GM10266 (cell line): ENCODE measurements around the gene CAVIN2.

Source experiments
- DNase-seq: peaks from one replicate; pipeline ENCODE4 v3.0.0; 2012; ENCODE audit errors: extremely low spot score
- TF ChIP-seq, protein P1 (sequence below): IDR thresholded peaks from 2 replicates; pipeline ENCODE4 v1.5.1; 2012; ENCODE audit warnings: mild to moderate bottlenecking, low read depth; ENCODE audit not compliant: control insufficient read depth, insufficient read depth; ENCODE audit errors: missing control alignments

Gene CAVIN2

DNA sequence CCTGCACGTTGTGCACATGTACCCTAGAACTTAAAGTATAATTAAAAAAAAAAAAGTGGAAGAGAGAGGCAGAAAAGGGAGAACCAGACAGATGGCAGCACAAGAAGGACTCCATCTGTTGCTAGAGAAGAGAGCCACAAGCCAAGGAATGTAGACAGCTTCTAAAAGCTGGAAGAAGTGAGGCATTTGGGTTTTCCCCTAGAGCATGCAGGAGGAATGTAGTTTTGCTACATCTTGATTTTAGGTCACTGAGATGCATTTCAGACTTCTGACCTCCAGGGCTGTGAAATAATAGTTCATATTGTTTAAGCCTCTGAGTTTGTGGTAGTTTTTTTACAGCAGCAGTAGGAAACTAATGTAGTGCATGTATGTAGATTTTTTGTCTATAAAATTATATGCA lies 46.0 kb downstream of the CAVIN2 start:
- TF ChIP-seq, protein P1, sequence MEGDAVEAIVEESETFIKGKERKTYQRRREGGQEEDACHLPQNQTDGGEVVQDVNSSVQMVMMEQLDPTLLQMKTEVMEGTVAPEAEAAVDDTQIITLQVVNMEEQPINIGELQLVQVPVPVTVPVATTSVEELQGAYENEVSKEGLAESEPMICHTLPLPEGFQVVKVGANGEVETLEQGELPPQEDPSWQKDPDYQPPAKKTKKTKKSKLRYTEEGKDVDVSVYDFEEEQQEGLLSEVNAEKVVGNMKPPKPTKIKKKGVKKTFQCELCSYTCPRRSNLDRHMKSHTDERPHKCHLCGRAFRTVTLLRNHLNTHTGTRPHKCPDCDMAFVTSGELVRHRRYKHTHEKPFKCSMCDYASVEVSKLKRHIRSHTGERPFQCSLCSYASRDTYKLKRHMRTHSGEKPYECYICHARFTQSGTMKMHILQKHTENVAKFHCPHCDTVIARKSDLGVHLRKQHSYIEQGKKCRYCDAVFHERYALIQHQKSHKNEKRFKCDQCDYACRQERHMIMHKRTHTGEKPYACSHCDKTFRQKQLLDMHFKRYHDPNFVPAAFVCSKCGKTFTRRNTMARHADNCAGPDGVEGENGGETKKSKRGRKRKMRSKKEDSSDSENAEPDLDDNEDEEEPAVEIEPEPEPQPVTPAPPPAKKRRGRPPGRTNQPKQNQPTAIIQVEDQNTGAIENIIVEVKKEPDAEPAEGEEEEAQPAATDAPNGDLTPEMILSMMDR = no peak
- no peak for DNase-seq

DNA sequence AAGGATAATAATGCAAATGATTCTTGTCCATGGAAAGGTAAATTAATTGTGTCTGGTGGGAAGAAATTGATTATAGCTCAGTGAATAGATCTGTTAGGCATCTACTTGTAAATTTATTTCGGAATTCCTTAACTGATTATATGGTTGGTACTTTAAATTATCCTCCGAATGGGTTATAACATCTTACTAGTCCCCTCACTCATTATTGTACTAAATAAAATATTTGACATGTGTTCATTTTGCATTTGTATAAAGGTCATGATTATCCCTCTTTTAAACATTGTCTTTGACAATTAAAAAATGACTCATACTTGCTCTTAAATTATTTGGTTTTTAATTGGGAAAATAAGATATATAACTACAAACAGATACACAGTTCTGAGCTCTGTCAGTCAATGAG lies 47.4 kb downstream of the CAVIN2 start:
- no peak for DNase-seq
- TF ChIP-seq, protein P1 = no peak

DNA sequence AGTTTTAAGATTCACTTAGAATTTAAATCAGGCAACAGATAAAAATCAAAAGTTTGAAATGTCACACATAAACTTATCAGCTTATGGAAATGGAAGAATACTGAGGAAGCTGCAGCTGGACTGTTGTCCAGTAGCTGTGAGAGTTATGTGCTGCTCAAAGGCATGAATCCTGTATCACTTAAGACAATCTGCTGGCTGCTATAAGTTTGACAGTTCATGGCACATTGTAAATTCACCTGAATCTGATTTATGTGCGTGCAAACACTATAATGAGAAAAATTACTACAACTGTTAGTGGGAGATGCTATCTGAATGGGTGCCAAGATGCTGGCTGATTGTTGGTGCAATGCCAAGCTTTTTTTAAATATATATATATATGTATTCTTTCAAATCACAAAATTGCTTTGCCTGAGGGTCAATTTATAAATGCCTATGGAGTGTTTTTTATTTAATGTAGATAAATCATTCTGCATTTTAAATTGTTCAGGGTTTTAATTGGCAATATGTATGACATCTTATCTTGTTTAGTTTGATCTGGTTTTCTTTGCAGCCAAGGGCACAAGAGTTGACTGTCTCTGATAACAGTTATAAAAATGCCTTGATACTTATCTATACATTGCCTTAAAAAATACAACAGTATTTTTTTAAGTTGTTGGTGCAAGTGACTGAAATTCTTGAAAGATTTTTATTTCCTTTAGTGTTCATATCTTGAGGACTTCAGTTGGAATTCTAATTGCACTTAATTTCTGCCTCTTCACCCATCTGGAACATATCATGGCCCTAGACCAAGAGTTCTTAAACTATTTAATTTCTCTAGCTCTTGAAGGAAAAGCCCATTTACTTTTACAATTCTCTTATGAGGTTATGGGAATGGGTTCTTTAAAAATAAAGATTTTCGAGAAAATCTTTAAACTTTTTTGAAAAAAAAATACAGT lies 48.7 kb downstream of the CAVIN2 start:
- no peak for DNase-seq
- TF ChIP-seq, protein P1 = no peak

DNA sequence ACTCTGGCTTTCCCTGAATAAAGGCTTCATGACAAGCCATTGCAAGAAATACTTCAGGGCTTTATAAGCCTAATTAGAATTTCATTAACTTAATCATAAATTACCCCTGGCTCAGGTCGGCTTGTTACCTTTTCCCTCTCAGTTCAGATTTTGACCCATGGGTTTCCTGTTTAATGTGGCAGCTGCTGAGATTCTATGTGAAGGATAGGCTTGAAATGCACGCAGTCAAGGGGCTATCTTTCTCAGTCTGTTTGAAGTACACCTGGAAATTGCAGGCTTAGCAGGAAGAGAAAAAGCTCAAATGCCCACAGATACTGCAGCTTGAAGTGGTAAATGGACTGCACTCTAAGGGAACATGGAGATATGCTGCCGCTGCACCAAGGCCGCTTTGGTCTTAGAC lies 49.4 kb downstream of the CAVIN2 start:
- TF ChIP-seq, protein P1 = no peak
- no peak for DNase-seq

DNA sequence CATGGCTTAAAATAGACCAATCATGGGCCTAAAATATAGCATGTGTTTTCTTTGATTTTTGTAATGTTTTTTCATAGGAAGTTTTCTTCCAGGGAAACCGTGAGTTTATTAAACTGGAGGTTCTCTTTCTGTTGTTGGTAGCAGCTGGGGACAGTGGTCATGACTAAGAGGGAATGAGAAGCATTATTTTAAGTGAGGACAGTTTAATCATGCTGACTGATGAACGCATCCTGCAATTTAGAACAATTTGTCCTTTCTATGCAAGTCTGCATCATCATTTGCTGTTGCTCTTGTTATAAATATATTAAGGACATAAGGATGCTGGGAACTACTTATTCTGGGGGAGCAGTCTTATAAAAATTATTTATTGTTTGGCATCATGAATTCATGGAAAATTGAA lies 51.2 kb downstream of the CAVIN2 start:
- DNase-seq = no peak
- TF ChIP-seq, protein P1 = no peak

DNA sequence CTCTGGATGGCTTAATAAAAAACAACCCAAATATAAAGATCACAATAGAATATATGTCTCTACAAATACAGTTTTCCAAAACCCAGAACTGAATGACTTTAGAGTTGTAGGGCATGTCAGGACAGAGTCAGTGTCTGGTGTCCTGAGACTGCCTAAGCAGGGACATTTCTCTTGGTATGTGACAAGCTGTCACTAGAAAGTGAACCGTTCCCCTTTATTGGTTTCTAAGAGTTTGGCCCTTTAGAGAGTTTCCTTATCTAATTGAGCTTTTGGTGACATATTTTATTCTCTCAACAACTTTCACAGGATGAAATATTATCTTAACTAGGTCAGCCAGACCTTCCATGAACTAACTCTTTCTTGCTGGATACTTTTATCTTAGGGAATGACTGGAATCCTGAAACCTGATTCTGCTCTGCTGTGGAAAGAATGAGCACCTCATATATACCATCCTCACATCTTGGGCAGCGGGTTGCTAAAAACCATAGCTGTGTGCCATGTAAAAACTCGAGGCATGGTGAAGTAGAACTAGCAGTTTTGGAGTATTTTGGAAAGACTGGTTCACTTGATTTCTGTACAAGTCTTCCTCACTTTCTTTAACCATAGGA lies 54.8 kb downstream of the CAVIN2 start:
- TF ChIP-seq, protein P1 = no peak
- DNase-seq = no peak

DNA sequence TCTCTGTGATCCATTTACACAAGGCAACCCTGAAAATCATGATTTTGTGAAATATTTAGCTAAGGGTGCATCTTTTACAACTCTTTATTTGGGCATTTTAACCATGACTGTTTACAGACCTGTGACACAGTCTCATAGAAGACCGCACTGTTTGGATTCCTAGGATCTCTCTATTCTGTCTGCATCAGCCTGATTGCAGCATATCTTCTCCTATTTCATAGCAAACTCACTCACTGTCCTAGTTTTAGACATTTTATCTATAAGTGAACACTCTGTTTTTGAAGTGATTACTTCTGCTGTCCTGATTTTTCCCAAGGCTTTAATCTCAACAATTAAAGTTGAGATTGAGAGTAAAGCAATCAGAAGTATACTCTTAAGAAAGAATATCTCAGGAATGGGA lies 56.2 kb downstream of the CAVIN2 start:
- no peak for DNase-seq
- TF ChIP-seq, protein P1 = no peak
